ENCODE results near the gene RGS9BP. TPM values are rescaled to one million over a fixed set of nuclear protein-coding genes. Genes with fewer than 3 reads are reported as not detected.
"Not testable (repeated sequence)": the region's sequence is repeated elsewhere in the genome, so short reads cannot be mapped to it uniquely, and the experiment has no call there.

The RGS9BP gene
- total and polyA plus RNA-seq, 2 donors (not counting 1 experiment from before 2014, with no cell fraction given), result 0.09 to 0.66 TPM

DNA sequence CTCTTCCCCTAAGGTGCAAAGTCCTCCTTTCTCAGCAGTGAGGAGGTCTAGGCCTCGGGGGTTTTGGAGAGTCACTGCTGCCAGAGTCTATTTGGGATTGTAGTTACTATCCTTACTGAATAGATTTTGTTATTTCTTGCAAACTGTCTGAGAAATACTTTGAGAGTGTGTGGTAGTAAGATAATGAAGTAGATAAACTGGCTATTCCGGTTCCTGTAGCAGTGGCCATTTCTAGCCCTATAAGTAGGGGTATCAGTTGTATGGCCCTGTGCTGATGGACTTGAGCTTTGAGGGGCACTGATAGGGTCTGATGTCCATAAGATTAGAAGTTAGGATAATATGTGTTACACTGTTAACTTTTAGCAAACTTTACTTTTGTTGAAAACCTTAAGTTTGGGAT is 18.7 kb downstream of the RGS9BP start:
- DNase-seq (ENCODE audit: low read depth in 2 of 2); H3K27ac ChIP-seq (ENCODE audit: insufficient read depth, low read length); H3K9me3 ChIP-seq (ENCODE audit: control insufficient read depth, insufficient read depth, low read depth, low read length); H3K9ac ChIP-seq (ENCODE audit: insufficient read depth, low read length); H2AFZ ChIP-seq (ENCODE audit: low read length); H3K4me2 ChIP-seq (ENCODE audit: extremely low read depth, insufficient read depth, low read length); H3K27me3 ChIP-seq (ENCODE audit: control insufficient read depth, insufficient read depth, low read length); H3K4me1 ChIP-seq (ENCODE audit: control insufficient read depth, extremely low read depth, insufficient read depth, low read length); H3K36me3 ChIP-seq (ENCODE audit: control insufficient read depth, insufficient read depth, low read length); H4K20me1 ChIP-seq (ENCODE audit: control insufficient read depth, extremely low read depth, insufficient read depth, low read length): not testable (repeated sequence)
- Histone ChIP-seq H3K79me2 (ENCODE audit: control insufficient read depth, insufficient read depth, low read length) (peaks cover 27% of the 10 kb centered on the region), H3K4me3 (replicated peaks in 1 of 4; ENCODE audit: control extremely low read depth in 1 of 4, insufficient read depth in 1 of 4, low read depth in 3 of 4, low read length in 4 of 4) (peak overlapping the region in 2 of 4 experiments; percentile 17 to 20)

- H3K9ac ChIP-seq (ENCODE audit: insufficient read depth, low read length); H3K4me3 ChIP-seq (replicated peaks in 1 of 4; ENCODE audit: control extremely low read depth in 1 of 4, insufficient read depth in 1 of 4, low read depth in 3 of 4, low read length in 4 of 4): not testable (repeated sequence)
These were observed 19.2 kb downstream of the RGS9BP start for GRCh38 chr19:32694851-32695250.

DNA sequence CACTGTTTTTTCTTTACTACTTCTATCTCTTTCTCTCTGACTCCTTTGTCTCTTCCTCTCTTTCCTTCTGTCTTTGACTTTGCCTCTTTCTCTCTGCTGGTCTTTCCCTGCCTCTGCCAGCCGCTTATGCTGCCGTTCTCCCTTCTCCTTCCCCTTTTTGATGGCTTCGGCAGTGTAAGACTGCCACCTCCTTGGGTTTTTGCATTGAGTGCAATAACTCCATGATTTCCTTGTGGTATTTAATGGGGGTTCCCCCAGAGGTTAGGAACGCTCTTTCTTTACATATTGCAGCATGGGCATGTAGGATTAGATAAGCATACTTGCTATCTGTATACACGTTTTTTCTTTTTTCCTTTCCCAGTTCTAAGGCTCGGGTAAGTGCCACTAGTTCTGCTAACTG is 19.9 kb downstream of the RGS9BP start:
- not testable (repeated sequence) for DNase-seq (ENCODE audit: low read depth in 2 of 2); H3K9me3 ChIP-seq (ENCODE audit: control insufficient read depth, insufficient read depth, low read depth, low read length); H3K27me3 ChIP-seq (ENCODE audit: control insufficient read depth, insufficient read depth, low read length); H3K27ac ChIP-seq (ENCODE audit: insufficient read depth, low read length); H3K9ac ChIP-seq (ENCODE audit: insufficient read depth, low read length); H3K4me3 ChIP-seq (replicated peaks in 1 of 4; ENCODE audit: control extremely low read depth in 1 of 4, insufficient read depth in 1 of 4, low read depth in 3 of 4, low read length in 4 of 4); H2AFZ ChIP-seq (ENCODE audit: low read length); H4K20me1 ChIP-seq (ENCODE audit: control insufficient read depth, extremely low read depth, insufficient read depth, low read length); H3K36me3 ChIP-seq (ENCODE audit: control insufficient read depth, insufficient read depth, low read length); H3K4me2 ChIP-seq (ENCODE audit: extremely low read depth, insufficient read depth, low read length); H3K4me1 ChIP-seq (ENCODE audit: control insufficient read depth, extremely low read depth, insufficient read depth, low read length)
- peaks cover 27% of the 10 kb centered on the region for H3K79me2 ChIP-seq (ENCODE audit: control insufficient read depth, insufficient read depth, low read length)

More at GRCh38 chr19:32694851-32695250, 19.2 kb downstream of the RGS9BP start:
- DNase-seq (ENCODE audit: low read depth in 2 of 2); H3K9me3 ChIP-seq (ENCODE audit: control insufficient read depth, insufficient read depth, low read depth, low read length); H3K27ac ChIP-seq (ENCODE audit: insufficient read depth, low read length); H2AFZ ChIP-seq (ENCODE audit: low read length); H4K20me1 ChIP-seq (ENCODE audit: control insufficient read depth, extremely low read depth, insufficient read depth, low read length); H3K36me3 ChIP-seq (ENCODE audit: control insufficient read depth, insufficient read depth, low read length); H3K4me2 ChIP-seq (ENCODE audit: extremely low read depth, insufficient read depth, low read length); H3K27me3 ChIP-seq (ENCODE audit: control insufficient read depth, insufficient read depth, low read length); H3K4me1 ChIP-seq (ENCODE audit: control insufficient read depth, extremely low read depth, insufficient read depth, low read length): not testable (repeated sequence)
- H3K79me2 ChIP-seq (ENCODE audit: control insufficient read depth, insufficient read depth, low read length), result peaks cover 27% of the 10 kb centered on the region

DNA sequence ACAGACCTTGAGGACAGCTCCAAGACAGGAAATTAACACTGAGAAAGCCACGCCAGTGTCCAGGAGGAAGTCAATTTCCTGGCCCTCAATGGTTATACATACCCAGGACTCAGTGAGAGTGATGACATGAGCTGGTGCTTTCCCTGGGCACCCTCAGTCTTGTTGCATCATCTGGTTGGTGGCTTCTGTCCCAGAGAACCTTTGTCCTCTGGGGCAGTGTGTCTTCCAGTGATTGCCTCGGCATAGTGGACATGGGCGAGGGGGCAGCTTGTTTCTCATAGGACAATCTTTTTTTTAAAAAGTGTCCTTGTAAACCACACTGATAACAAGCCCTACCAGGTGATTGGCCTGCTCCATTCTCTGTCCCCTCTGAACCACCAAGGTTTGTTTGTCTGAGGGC is 21.1 kb downstream of the RGS9BP start:
- not testable (repeated sequence) for H2AFZ ChIP-seq (ENCODE audit: low read length); H3K4me1 ChIP-seq (ENCODE audit: control insufficient read depth, extremely low read depth, insufficient read depth, low read length); H3K4me2 ChIP-seq (ENCODE audit: extremely low read depth, insufficient read depth, low read length); H3K27ac ChIP-seq (ENCODE audit: insufficient read depth, low read length); H3K9me3 ChIP-seq (ENCODE audit: control insufficient read depth, insufficient read depth, low read depth, low read length); H3K36me3 ChIP-seq (ENCODE audit: control insufficient read depth, insufficient read depth, low read length); H3K27me3 ChIP-seq (ENCODE audit: control insufficient read depth, insufficient read depth, low read length); DNase-seq (ENCODE audit: low read depth in 2 of 2); H3K9ac ChIP-seq (ENCODE audit: insufficient read depth, low read length); H3K4me3 ChIP-seq (replicated peaks in 1 of 4; ENCODE audit: control extremely low read depth in 1 of 4, insufficient read depth in 1 of 4, low read depth in 3 of 4, low read length in 4 of 4); H4K20me1 ChIP-seq (ENCODE audit: control insufficient read depth, extremely low read depth, insufficient read depth, low read length)
- H3K79me2 ChIP-seq (ENCODE audit: control insufficient read depth, insufficient read depth, low read length), result peaks cover 27% of the 10 kb centered on the region

GRCh38 chr19:32700129-32700528 is 24.5 kb downstream of the RGS9BP start:
- not testable (repeated sequence) for H3K9me3 ChIP-seq (ENCODE audit: control insufficient read depth, insufficient read depth, low read depth, low read length); H3K4me2 ChIP-seq (ENCODE audit: extremely low read depth, insufficient read depth, low read length); H4K20me1 ChIP-seq (ENCODE audit: control insufficient read depth, extremely low read depth, insufficient read depth, low read length); H3K27ac ChIP-seq (ENCODE audit: insufficient read depth, low read length); DNase-seq (ENCODE audit: low read depth in 2 of 2); H3K4me1 ChIP-seq (ENCODE audit: control insufficient read depth, extremely low read depth, insufficient read depth, low read length); H2AFZ ChIP-seq (ENCODE audit: low read length); H3K4me3 ChIP-seq (replicated peaks in 1 of 4; ENCODE audit: control extremely low read depth in 1 of 4, insufficient read depth in 1 of 4, low read depth in 3 of 4, low read length in 4 of 4); H3K36me3 ChIP-seq (ENCODE audit: control insufficient read depth, insufficient read depth, low read length); H3K79me2 ChIP-seq (ENCODE audit: control insufficient read depth, insufficient read depth, low read length); H3K27me3 ChIP-seq (ENCODE audit: control insufficient read depth, insufficient read depth, low read length); H3K9ac ChIP-seq (ENCODE audit: insufficient read depth, low read length)

All from fibroblast of lung (primary cell).